DOHH2 (cell line): ENCODE measurements around the gene DPP3.

Source experiments
- H3F3A ChIP-seq: fragments of 200-600 bp; sonication (generic), shearing (Covaris generic); 2 replicates; pipeline ENCODE4 v1.6.0; 2016; ENCODE audit warnings: antibody characterized with exemption, mild to moderate bottlenecking; ENCODE audit not compliant: control insufficient read depth, insufficient read depth
- H3K27ac ChIP-seq: fragments of 200-600 bp; sonication (generic); 2 replicates; pipeline ENCODE4 v1.5.1; 2014; ENCODE audit warnings: low read depth, mild to moderate bottlenecking, low read length, moderate library complexity
- H3K27me3 ChIP-seq: fragments of 200-600 bp; sonication (generic); 2 replicates; pipeline ENCODE4 v1.6.1; 2014; ENCODE audit warnings: mild to moderate bottlenecking, low read length, mixed read lengths; ENCODE audit not compliant: control insufficient read depth
- H3K36me3 ChIP-seq: fragments of 200-600 bp; sonication (generic); 2 replicates; pipeline ENCODE4 v1.6.1; 2014; ENCODE audit warnings: mild to moderate bottlenecking, low read length, moderate library complexity, mixed read lengths; ENCODE audit not compliant: control insufficient read depth
- H3K4me1 ChIP-seq: fragments of 200-600 bp; sonication (generic); 2 replicates; pipeline ENCODE4 v1.6.1; 2014; ENCODE audit warnings: mild to moderate bottlenecking, low read length, mixed read lengths; ENCODE audit not compliant: control insufficient read depth
- H3K4me2 ChIP-seq: fragments of 200-600 bp; sonication (generic); 2 replicates; pipeline ENCODE4 v1.6.0; 2014; ENCODE audit warnings: mild to moderate bottlenecking, low read length, moderate library complexity
- H3K4me3 ChIP-seq: fragments of 200-600 bp; sonication (generic); 2 replicates; pipeline ENCODE4 v1.5.1; 2014; ENCODE audit warnings: mild to moderate bottlenecking, low read length, mixed read lengths
- H3K79me2 ChIP-seq: fragments of 200-600 bp; sonication (generic); 2 replicates; pipeline ENCODE4 v1.6.1; 2014; ENCODE audit warnings: mild to moderate bottlenecking, low read length, mixed read lengths; ENCODE audit not compliant: control insufficient read depth
- H3K9me2 ChIP-seq: fragments of 200-600 bp; sonication (generic); replicated peaks from 2 replicates; pipeline ENCODE4 v1.6.1; 2014; ENCODE audit warnings: mild to moderate bottlenecking, low read length, mixed read lengths; ENCODE audit not compliant: control insufficient read depth
- H3K9me3 ChIP-seq: fragments of 200-600 bp; sonication (generic); 2 replicates; pipeline ENCODE4 v1.6.1; 2014; ENCODE audit warnings: antibody characterized with exemption, low read length, mixed read lengths; ENCODE audit not compliant: control insufficient read depth, insufficient read depth
- H4K20me1 ChIP-seq: fragments of 200-600 bp; sonication (generic); 2 replicates; pipeline ENCODE4 v1.6.0; 2014; ENCODE audit warnings: low read depth, mild to moderate bottlenecking, antibody characterized with exemption, low read length, moderate library complexity; ENCODE audit not compliant: control insufficient read depth, insufficient read depth
- CTCF ChIP-seq: fragments of 200-600 bp; sonication (generic); IDR thresholded peaks from one replicate; pipeline ENCODE4 v1.5.1; 2014; ENCODE audit warnings: antibody characterized with exemption, mild to moderate bottlenecking, low read depth, low read length; ENCODE audit not compliant: poor library complexity, severe bottlenecking
- EZH2phosphoT487 ChIP-seq: fragments of 200-600 bp; sonication (generic); IDR thresholded peaks from 2 replicates; pipeline ENCODE4 v1.6.1; 2017; ENCODE audit warnings: borderline replicate concordance, mild to moderate bottlenecking, antibody characterized with exemption, low read length, moderate library complexity, mixed read lengths

DPP3 gene

GRCh38 chr11:66457826-66458225, 22.4 kb upstream of the DPP3 start:
- TF ChIP-seq EZH2phosphoT487 = no peak
- no peak for TF ChIP-seq CTCF

GRCh38 chr11:66459138-66459778, 21.0 kb upstream of the DPP3 start:
- H3F3A ChIP-seq = peaks cover 7% of the 10 kb centered on the region
- no peak overlapping the region for H3K4me3 ChIP-seq
- H4K20me1 ChIP-seq = no peaks in the 10 kb centered on the region
- H3K27me3 ChIP-seq = peaks cover 13% of the 10 kb centered on the region; the same call in 1 of the 2 replicates
- H3K4me1 ChIP-seq = peaks cover 40% of the 10 kb centered on the region
- no peaks in the 10 kb centered on the region for H3K9me2 ChIP-seq
- no peaks in the 10 kb centered on the region for H3K79me2 ChIP-seq
- H3K9me3 ChIP-seq = peaks cover 4% of the 10 kb centered on the region; the same call in 1 of the 2 replicates
- no peaks in the 10 kb centered on the region for H3K36me3 ChIP-seq
- TF ChIP-seq EZH2phosphoT487 (no peak), CTCF (no peak)
- no peak overlapping the region for H3K27ac ChIP-seq
- 0 out of 2 replicates have a peak overlapping the region, but pooled peaks have one; percentile 15 for H3K4me2 ChIP-seq

More at GRCh38 chr11:66457826-66458225, 22.4 kb upstream of the DPP3 start:
- H3K36me3 ChIP-seq = no peaks in the 10 kb centered on the region
- peaks cover 19% of the 10 kb centered on the region for H3K27me3 ChIP-seq
- H3K4me3 ChIP-seq = no peak overlapping the region; the same call in 1 of the 2 replicates
- H3K27ac ChIP-seq = no peak overlapping the region
- peak overlapping the region; percentile 37 for H3K4me2 ChIP-seq
- peaks cover 38% of the 10 kb centered on the region for H3K4me1 ChIP-seq
- H3K9me2 ChIP-seq = no peaks in the 10 kb centered on the region
- H3K79me2 ChIP-seq = no peaks in the 10 kb centered on the region
- no peaks in the 10 kb centered on the region for H4K20me1 ChIP-seq
- peaks cover 3% of the 10 kb centered on the region; the same call in 1 of the 2 replicates for H3K9me3 ChIP-seq
- peaks cover 6% of the 10 kb centered on the region for H3F3A ChIP-seq

- Histone ChIP-seq H3K4me3 (no peak overlapping the region), H3K4me2 (no peak overlapping the region), H3F3A (peaks cover 7% of the 10 kb centered on the region), H3K36me3 (no peaks in the 10 kb centered on the region), H3K27ac (no peak overlapping the region), H3K9me2 (no peaks in the 10 kb centered on the region), H3K27me3 (peaks cover 14% of the 10 kb centered on the region), H4K20me1 (no peaks in the 10 kb centered on the region), H3K4me1 (peaks cover 48% of the 10 kb centered on the region), H3K9me3 (peaks cover 4% of the 10 kb centered on the region; the same call in 1 of the 2 replicates), H3K79me2 (no peaks in the 10 kb centered on the region)
- TF ChIP-seq EZH2phosphoT487 (no peak), CTCF (no peak)
These were observed 18.2 kb upstream of the DPP3 start for GRCh38 chr11:66462010-66462409.
